Endothelial cell of umbilical vein (primary cell): ENCODE data around the gene CORO6. TPM values are rescaled to one million over a fixed set of nuclear protein-coding genes. Genes with fewer than 3 reads are reported as not detected.

Experiments used
- BruUV-seq: library from RNA; stranded (reverse); fragments of 400-500 nt; replicated peaks from 2 replicates; lab custom pipeline; 2021; lab: Mats Ljungman, UMichigan
- CTCF ChIA-PET: fragments of 300-600, 350-600 bp; sonication (Branson Sonifier 250); formaldehyde crosslinking; loops from one replicate; lab custom pipeline; 2021; ENCODE audit warnings: antibody characterized with exemption, inconsistent platforms; lab: Charles Lee
- POLR2A ChIA-PET: fragments of 300-600, 350-600 bp; sonication (Branson Sonifier 250); formaldehyde crosslinking; loops from one replicate; lab custom pipeline; 2021; ENCODE audit warnings: antibody characterized with exemption, inconsistent platforms; lab: Charles Lee
- DNase-seq: peaks from one replicate; pipeline ENCODE4 v3.0.0-alpha.2; 2011; ENCODE audit warnings: low read depth, low spot score
- FAIRE-seq: peaks from 2 replicates; lab custom pipeline; 2011; peaks lifted over from hg19 to GRCh38; lab: Jason Lieb, UNC
- H2AFZ ChIP-seq: 2 replicates; pipeline ENCODE4 v1.6.0; 2012; ENCODE audit warnings: low read depth, low read length, control low read depth, inconsistent platforms
- H3K27ac ChIP-seq: 2 replicates; pipeline ENCODE4 v1.5.1; 2011; ENCODE audit warnings: low read depth, mild to moderate bottlenecking, control low read depth, low read length, moderate library complexity; ENCODE audit not compliant: insufficient read depth
- H3K27me3 ChIP-seq, 2 experiments: 2 replicates each; pipeline versions ENCODE4 v1.6.0 to v1.6.1; 2011; ENCODE audit warnings: low read length in 2 of 2, mixed read lengths in 1 of 2; ENCODE audit not compliant: control insufficient read depth in 2 of 2, insufficient read depth in 2 of 2
- H3K36me3 ChIP-seq, 2 experiments: 2 replicates in 1 of 2; 3 replicates in 1 of 2; pipeline ENCODE4 v1.5.1; 2011; ENCODE audit warnings: low read length in 2 of 2, mild to moderate bottlenecking in 1 of 2, moderate library complexity in 1 of 2; ENCODE audit not compliant: control insufficient read depth in 2 of 2, insufficient read depth in 2 of 2; ENCODE audit errors: extremely low read depth in 1 of 2
- H3K4me1 ChIP-seq: 3 replicates; pipeline ENCODE4 v1.5.1; 2011; ENCODE audit warnings: mild to moderate bottlenecking, low read length; ENCODE audit not compliant: control insufficient read depth, insufficient read depth; ENCODE audit errors: extremely low read depth
- H3K4me2 ChIP-seq: 2 replicates; pipeline ENCODE4 v1.6.1; 2011; ENCODE audit warnings: low read length, control low read depth, mixed read lengths; ENCODE audit not compliant: insufficient read depth
- H3K4me3 ChIP-seq, 3 experiments: fragments of 200-600 bp in 1 of 3; sonication (generic), shearing (Covaris generic) in 1 of 3; replicated peaks in 1 of 3; 2 replicates each; pipeline ENCODE4 v1.5.1; 2011 to 2016; ENCODE audit warnings: control low read depth in 3 of 3, low read length in 3 of 3, mild to moderate bottlenecking in 2 of 3, inconsistent platforms in 1 of 3, low read depth in 1 of 3, moderate library complexity in 1 of 3; ENCODE audit not compliant: insufficient read depth in 1 of 3
- H3K79me2 ChIP-seq: 2 replicates; pipeline ENCODE4 v1.6.0; 2012; ENCODE audit warnings: low read length, inconsistent platforms; ENCODE audit not compliant: control insufficient read depth, insufficient read depth
- H3K9ac ChIP-seq: replicated peaks from 2 replicates; pipeline ENCODE3; 2011; ENCODE audit warnings: low read length, control low read depth; ENCODE audit not compliant: insufficient read depth; ENCODE audit errors: extremely low read depth
- H3K9me1 ChIP-seq: replicated peaks from 3 replicates; pipeline ENCODE4 v1.6.0; 2011; ENCODE audit warnings: mild to moderate bottlenecking, low read length; ENCODE audit not compliant: control insufficient read depth, insufficient read depth; ENCODE audit errors: extremely low read depth
- H3K9me3 ChIP-seq: replicated peaks from 2 replicates; pipeline ENCODE4 v1.5.1; 2012; ENCODE audit warnings: low read length, inconsistent platforms; ENCODE audit not compliant: control insufficient read depth, insufficient read depth
- H4K20me1 ChIP-seq: replicated peaks from 2 replicates; pipeline ENCODE3; 2011; ENCODE audit warnings: mild to moderate bottlenecking, low read length; ENCODE audit not compliant: control insufficient read depth, insufficient read depth; ENCODE audit errors: extremely low read depth
- EZH2 ChIP-seq: IDR thresholded peaks from 2 replicates; pipeline ENCODE4 v1.6.1; 2012; ENCODE audit warnings: borderline replicate concordance, low read depth, mild to moderate bottlenecking, moderate library complexity, low read length, inconsistent platforms; ENCODE audit not compliant: severe bottlenecking
- FOS ChIP-seq: IDR thresholded peaks from 2 replicates; pipeline ENCODE4 v1.6.1; 2011; ENCODE audit warnings: mild to moderate bottlenecking, low read length, moderate library complexity, borderline replicate concordance; ENCODE audit not compliant: insufficient read depth
- GATA2 ChIP-seq: IDR thresholded peaks from 2 replicates; pipeline ENCODE4 v1.7.0; 2011; ENCODE audit warnings: low read depth, mild to moderate bottlenecking, moderate library complexity, mixed read lengths, low read length; ENCODE audit not compliant: insufficient read length, insufficient read depth
- MYC ChIP-seq: IDR thresholded peaks from one replicate; pipeline ENCODE4 v1.6.1; 2011; ENCODE audit warnings: mild to moderate bottlenecking, low read depth, low read length
- POLR2AphosphoS5 ChIP-seq: IDR thresholded peaks from 2 replicates; pipeline ENCODE4 v1.6.1; 2012; ENCODE audit warnings: low read depth, mild to moderate bottlenecking, control low read depth, low read length, moderate library complexity; ENCODE audit not compliant: insufficient read depth
- dilution Hi-C: fragments of 300-500 bp; cut with MboI; formaldehyde crosslinking; loops from one replicate; pipeline ENCODE4 v1.15.0; 2019; ENCODE audit warnings: low sequenced_read_pairs; ENCODE audit not compliant: extremely low pct_ligation_motif_present
- intact Hi-C: fragments of 100-400 bp; cut with micrococcal nuclease; formaldehyde crosslinking; loops from one replicate; pipeline ENCODE4 v1.10.0; 2022
- polyA plus RNA-seq, 4 experiments: library from polyadenylated mRNA; depleted of rRNA in 3 of 4; stranded (reverse) in 3 of 4; unstranded in 1 of 4; fragments of >200 nt; gene quantifications; 2 replicates each; pipeline versions ENCODE4 v1.2.1 to v1.2.3, GENCODE V29; 2011 to 2012; ENCODE audit warnings: missing spikeins in 1 of 4
- total RNA-seq: library from RNA; stranded (reverse); gene quantifications from 2 replicates; pipeline ENCODE4 v1.2.3, GENCODE V29; 2021
- TF ChIP-seq, protein P1 (sequence below): IDR thresholded peaks from 2 replicates; pipeline ENCODE4 v1.6.1; 2011; ENCODE audit not compliant: insufficient read depth, insufficient read length
- TF ChIP-seq, protein P2 (sequence below), 2 donors: IDR thresholded peaks; 1 replicate in 1 of 2; 2 replicates in 1 of 2; pipeline ENCODE4 v1.5.1; 2011; ENCODE audit warnings: low read length in 2 of 2, mild to moderate bottlenecking in 2 of 2, moderate library complexity in 2 of 2, control low read depth in 1 of 2, inconsistent platforms in 1 of 2, low read depth in 1 of 2; ENCODE audit not compliant: insufficient read depth in 1 of 2; ENCODE audit errors: extremely low read depth in 1 of 2

Gene CORO6
- total and polyA plus RNA-seq, 2 donors (not counting 3 experiments of a cell fraction or from before 2014, with no cell fraction given) = 10.7 to 14.7 TPM

DNA sequence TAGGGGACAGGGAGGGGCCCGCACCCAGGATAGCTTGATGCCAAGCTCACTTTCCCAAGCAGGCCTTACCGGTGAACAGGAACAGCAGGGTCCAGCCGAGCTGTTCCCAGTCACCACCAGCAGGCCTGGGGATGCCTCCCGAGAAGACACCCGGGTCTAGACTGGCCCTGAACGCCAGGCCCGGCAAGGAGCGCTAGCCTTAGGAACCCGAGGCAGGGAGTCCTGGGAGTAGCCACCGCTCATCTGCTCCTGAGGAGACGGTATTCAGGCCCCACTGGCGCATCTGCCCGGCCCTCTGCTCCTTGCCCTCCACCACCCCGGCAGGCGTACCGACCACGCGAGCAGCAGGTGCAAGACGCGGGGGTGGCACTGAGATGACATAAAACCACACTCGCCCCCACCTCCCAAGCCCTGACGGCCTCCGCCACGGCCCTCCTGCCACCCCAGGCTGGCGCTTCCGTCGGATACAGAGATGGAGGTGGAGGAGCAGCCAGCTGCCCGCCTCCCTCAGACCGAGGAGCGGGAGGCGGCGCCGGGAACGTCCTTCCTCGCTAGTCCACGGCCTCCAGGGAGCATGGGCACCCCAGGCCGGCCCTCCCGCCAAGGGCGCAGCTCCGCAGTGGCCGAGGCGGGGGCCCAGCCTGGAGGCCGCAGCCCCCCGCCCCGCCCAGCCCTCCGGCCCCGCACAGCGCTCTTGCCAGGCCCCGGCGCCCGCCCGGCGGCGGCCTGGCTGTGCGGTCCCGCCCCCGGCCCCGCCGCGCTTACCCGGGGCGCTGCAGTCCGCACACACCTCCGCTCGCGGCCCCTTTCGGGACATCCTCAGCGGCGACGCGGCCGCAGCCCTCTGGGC, 33.9 kb downstream of the CORO6 start:
- Histone ChIP-seq H3K9me1 (no peaks in the 10 kb centered on the region), H3K9ac (peak overlapping the region; percentile 54), H4K20me1 (no peaks in the 10 kb centered on the region), H3K27me3 (no peaks in the 10 kb centered on the region), H3K4me3 (peak overlapping the region; percentile 58 to 69 (median 68)), H3K4me1 (peaks cover 76% of the 10 kb centered on the region), H2AFZ (no peak overlapping the region), H3K36me3 (no peaks in the 10 kb centered on the region), H3K4me2 (peak overlapping the region; percentile 66), H3K27ac (peak overlapping the region; percentile 66), H3K9me3 (no peaks in the 10 kb centered on the region), H3K79me2 (peaks cover 54% of the 10 kb centered on the region)
- peak; percentile 31 for FAIRE-seq
- BruUV-seq = no TSS peak
- TF ChIP-seq EZH2 (no peak), GATA2 (no peak), POLR2AphosphoS5 (peak; percentile 26), FOS (no peak), MYC (no peak)
- TF ChIP-seq, protein P1, sequence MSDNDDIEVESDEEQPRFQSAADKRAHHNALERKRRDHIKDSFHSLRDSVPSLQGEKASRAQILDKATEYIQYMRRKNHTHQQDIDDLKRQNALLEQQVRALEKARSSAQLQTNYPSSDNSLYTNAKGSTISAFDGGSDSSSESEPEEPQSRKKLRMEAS = no peak
- TF ChIP-seq, protein P2, sequence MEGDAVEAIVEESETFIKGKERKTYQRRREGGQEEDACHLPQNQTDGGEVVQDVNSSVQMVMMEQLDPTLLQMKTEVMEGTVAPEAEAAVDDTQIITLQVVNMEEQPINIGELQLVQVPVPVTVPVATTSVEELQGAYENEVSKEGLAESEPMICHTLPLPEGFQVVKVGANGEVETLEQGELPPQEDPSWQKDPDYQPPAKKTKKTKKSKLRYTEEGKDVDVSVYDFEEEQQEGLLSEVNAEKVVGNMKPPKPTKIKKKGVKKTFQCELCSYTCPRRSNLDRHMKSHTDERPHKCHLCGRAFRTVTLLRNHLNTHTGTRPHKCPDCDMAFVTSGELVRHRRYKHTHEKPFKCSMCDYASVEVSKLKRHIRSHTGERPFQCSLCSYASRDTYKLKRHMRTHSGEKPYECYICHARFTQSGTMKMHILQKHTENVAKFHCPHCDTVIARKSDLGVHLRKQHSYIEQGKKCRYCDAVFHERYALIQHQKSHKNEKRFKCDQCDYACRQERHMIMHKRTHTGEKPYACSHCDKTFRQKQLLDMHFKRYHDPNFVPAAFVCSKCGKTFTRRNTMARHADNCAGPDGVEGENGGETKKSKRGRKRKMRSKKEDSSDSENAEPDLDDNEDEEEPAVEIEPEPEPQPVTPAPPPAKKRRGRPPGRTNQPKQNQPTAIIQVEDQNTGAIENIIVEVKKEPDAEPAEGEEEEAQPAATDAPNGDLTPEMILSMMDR (IDR thresholded peaks at IDR 0.05; ENCODE audit: extremely low read depth in 1 of 2, insufficient read depth in 1 of 2, low read depth in 1 of 2, low read length in 2 of 2) = no peak
- POLR2A ChIA-PET = no interaction called here
- intact Hi-C loops (loop anchor here (5.0 kb wide), 1 partner anchor 196 kb away; the partner anchor contains the start of gene TAOK1), dilution Hi-C loops (no loop called here)
- CTCF ChIA-PET = interaction anchor here (0.7 to 4.2 kb wide), 9 partner anchors 16 to 505 kb away, joined by 3 to 27 read pairs (median 3); partner anchors contain the start of genes ABHD15 and TP53I13
- DNase-seq = no peak
